Liver (tissue), 3 donors: Measurements from ENCODE around the gene MEG3.

Experiments used
- ATF3 ChIP-seq: IDR thresholded peaks from 2 replicates; pipeline ENCODE4 v1.6.1; 2016; ENCODE audit warnings: antibody characterized with exemption
- CTCF ChIP-seq: fragments of 150-350 bp; IDR thresholded peaks from 2 replicates; pipeline ENCODE4 v1.5.1; 2017; ENCODE audit warnings: improper control_type of control experiment, low read depth, low read length; ENCODE audit not compliant: missing input control
- HNF4G ChIP-seq: IDR thresholded peaks from 2 replicates; pipeline ENCODE4 v1.6.1; 2016; ENCODE audit warnings: antibody characterized with exemption
- JUND ChIP-seq, 2 donors: IDR thresholded peaks; 2 replicates each; pipeline ENCODE4 v1.6.1; 2016; ENCODE audit warnings: antibody characterized with exemption in 2 of 2
- REST ChIP-seq: IDR thresholded peaks from 2 replicates; pipeline ENCODE4 v1.6.1; 2016; ENCODE audit warnings: antibody characterized with exemption, mild to moderate bottlenecking
- ZBTB33 ChIP-seq: IDR thresholded peaks from 2 replicates; pipeline ENCODE4 v1.6.1; 2016; ENCODE audit warnings: antibody characterized with exemption
- donor health status: healthy.
- donor health status: healthy.

GRCh38 chr14:100788942-100789341 lies 37.0 kb upstream of the MEG3 start:
- no peak for TF ChIP-seq ATF3
- no peak for TF ChIP-seq ZBTB33
- TF ChIP-seq REST: no peak
- TF ChIP-seq CTCF: no peak
- no peak for TF ChIP-seq JUND (IDR thresholded peaks at IDR 0.05)
- no peak for TF ChIP-seq HNF4G
